ENCODE measurements around the gene DGCR2. TPM values are rescaled to one million over a fixed set of nuclear protein-coding genes. Genes with fewer than 3 reads are reported as not detected.

DGCR2 gene
- total and polyA plus RNA-seq, 10 of the 15 experiments (the other 5 are each of a cell fraction or from before 2014, with no cell fraction given), result 0.19 to 28.4 (median 16.0) TPM

- Histone ChIP-seq H3K9ac (ENCODE audit: control insufficient read depth, insufficient read depth, low read length) (no peak overlapping the region), H3K27me3 (replicated peaks in 1 of 2; ENCODE audit: control insufficient read depth in 2 of 2, insufficient read depth in 2 of 2, low read length in 1 of 2) (no peaks in the 10 kb centered on the region), H3K27ac (ENCODE audit: control insufficient read depth, insufficient read depth) (no peak overlapping the region), H3K4me1 (ENCODE audit: control insufficient read depth, insufficient read depth, low read length) (no peaks in the 10 kb centered on the region), H3K9me3 (replicated peaks; ENCODE audit: control insufficient read depth, insufficient read depth, low read length) (no peaks in the 10 kb centered on the region), H2AFZ (ENCODE audit: control insufficient read depth, low read depth, low read length) (no peak overlapping the region), H3K36me3 (ENCODE audit: control insufficient read depth in 2 of 2, insufficient read depth in 2 of 2, low read length in 1 of 2) (peaks cover 0 to 15% of the 10 kb centered on the region in 2 experiments; a peak in 3 of 4 replicates), H3K4me2 (ENCODE audit: control insufficient read depth, insufficient read depth) (no peak overlapping the region), H3K4me3 (no peak overlapping the region), H3K79me2 (ENCODE audit: control insufficient read depth, insufficient read depth, low read length) (no peaks in the 10 kb centered on the region), H4K20me1 (ENCODE audit: control insufficient read depth, insufficient read depth) (no peaks in the 10 kb centered on the region)
- ChIA-PET RAD21 (ENCODE audit: unreplicated experiment) (interaction anchor here (0.6 kb wide), 1 partner anchor 287 kb away, joined by 3 read pairs; no protein-coding TSS in a partner anchor), SMC1A (ENCODE audit: uncharacterized antibody, unreplicated experiment) (interaction anchor here (0.6 kb wide), 1 partner anchor 102 kb away, joined by 3 read pairs; no protein-coding TSS in a partner anchor), POLR2A (no interaction called here), CTCF (interaction anchor here (0.8 kb wide), 1 partner anchor 76 kb away, joined by 4 read pairs; no protein-coding TSS in a partner anchor)
- TF ChIP-seq HCFC1 (IDR thresholded peaks at IDR 0.05; ENCODE audit: low read length) (no peak), NR2F1 (conservative IDR thresholded peaks at IDR 0.05) (no peak), EGR1 (IDR thresholded peaks at IDR 0.05; ENCODE audit: borderline replicate concordance in 1 of 2, low read depth in 2 of 2, low read length in 2 of 2) (no peak), KDM1A (IDR thresholded peaks at IDR 0.05; ENCODE audit: borderline replicate concordance) (no peak), ZBED1 (IDR thresholded peaks at IDR 0.05; ENCODE audit: borderline replicate concordance) (no peak), PAX8 (IDR thresholded peaks at IDR 0.05) (no peak), SRF (IDR thresholded peaks at IDR 0.05; ENCODE audit: low read depth in 2 of 2, low read length in 2 of 2) (no peak), NR2C1 (IDR thresholded peaks at IDR 0.05) (no peak), RBBP5 (conservative IDR thresholded peaks at IDR 0.05) (no peak), ZNF24 (IDR thresholded peaks at IDR 0.05) (no peak), SUZ12 (IDR thresholded peaks at IDR 0.05; ENCODE audit: unreplicated experiment) (no peak), MYC (IDR thresholded peaks at IDR 0.05; ENCODE audit: insufficient read depth, insufficient read length, insufficient replicate concordance, low read length, severe bottlenecking) (no peak), NFIC (IDR thresholded peaks at IDR 0.05; ENCODE audit: low read depth, low read length) (no peak), RCOR1 (conservative IDR thresholded peaks at IDR 0.05; ENCODE audit: low read depth, low read length) (no peak), SUPT20H (IDR thresholded peaks at IDR 0.05; ENCODE audit: borderline replicate concordance, control insufficient read depth, low read depth, low read length) (no peak)
- no TSS peak for BruUV-seq (replicated peaks)
- FAIRE-seq (no peak), ATAC-seq (no peak), DNase-seq (ENCODE audit: low read depth, low spot score) (no peak)
- 89% methylated on average over 8 of the region's 8 CpGs for WGBS (ENCODE audit: insufficient coverage, insufficient replicate concordance, low lambda C conversion rate, missing lambda C conversion rate)
- in situ Hi-C loops (cut with MboI) (no loop called here), intact Hi-C loops (cut with micrococcal nuclease; ENCODE audit: unreplicated experiment) (no loop called here)
Measured at GRCh38 chr22:19039448-19039780, 82.8 kb downstream of the DGCR2 start.
